SU-DHL-6 (cell line): Measurements from ENCODE around the gene MUC20.
"Not testable (repeated sequence)": the region's sequence is repeated elsewhere in the genome, so short reads cannot be mapped to it uniquely, and the experiment has no call there.

Experiments
- H2AFZ ChIP-seq: fragments of 200-600 bp; sonication (generic); 2 replicates; pipeline ENCODE4 v1.6.1; 2014; ENCODE audit warnings: low read depth, mild to moderate bottlenecking, moderate library complexity, mixed read lengths, antibody characterized with exemption, low read length; ENCODE audit not compliant: severe bottlenecking
- H3F3A ChIP-seq: fragments of 200-600 bp; shearing (Covaris generic); 2 replicates; pipeline ENCODE4 v1.6.0; 2016; ENCODE audit warnings: antibody characterized with exemption, mild to moderate bottlenecking; ENCODE audit not compliant: insufficient read depth
- H3K27ac ChIP-seq: fragments of 200-600 bp; sonication (generic); 2 replicates; pipeline ENCODE4 v1.5.1; 2016; ENCODE audit warnings: low read depth, mild to moderate bottlenecking, low read length, moderate library complexity, mixed read lengths
- H3K27me3 ChIP-seq: fragments of 200-600 bp; sonication (generic), shearing (Covaris generic); 2 replicates; pipeline ENCODE4 v1.6.0; 2014; ENCODE audit warnings: mild to moderate bottlenecking, low read length
- H3K36me3 ChIP-seq: fragments of 200-600 bp; sonication (generic); 2 replicates; pipeline ENCODE4 v1.6.1; 2014; ENCODE audit warnings: mild to moderate bottlenecking, low read length, mixed read lengths
- H3K4me2 ChIP-seq: fragments of 300-600, 200-600 bp; shearing (Covaris generic), sonication (generic); 2 replicates; pipeline ENCODE4 v1.6.0; 2014; ENCODE audit warnings: low read length, low read depth, mild to moderate bottlenecking; ENCODE audit not compliant: poor library complexity, severe bottlenecking
- H3K4me3 ChIP-seq: fragments of 200-600 bp; sonication (generic); 2 replicates; pipeline ENCODE4 v1.5.1; 2014; ENCODE audit warnings: antibody characterized with exemption, low read length, mild to moderate bottlenecking, mixed read lengths; ENCODE audit not compliant: insufficient read depth, poor library complexity, severe bottlenecking
- H3K79me2 ChIP-seq: fragments of 200-600 bp; sonication (generic); 2 replicates; pipeline ENCODE4 v1.6.1; 2014; ENCODE audit warnings: mild to moderate bottlenecking, low read length, moderate library complexity; ENCODE audit not compliant: insufficient read depth
- H3K9ac ChIP-seq: fragments of 200-600 bp; sonication (generic); 2 replicates; pipeline ENCODE4 v1.7.0; 2014; ENCODE audit warnings: mild to moderate bottlenecking, low read length
- H3K9me2 ChIP-seq: fragments of 200-600 bp; sonication (generic); replicated peaks from 2 replicates; pipeline ENCODE4 v1.6.1; 2014; ENCODE audit warnings: low read length; ENCODE audit not compliant: insufficient read depth
- H3K9me3 ChIP-seq: fragments of 200-600 bp; sonication (generic); 2 replicates; pipeline ENCODE4 v1.6.1; 2014; ENCODE audit warnings: low read length, mixed read lengths; ENCODE audit not compliant: insufficient read depth
- H4K20me1 ChIP-seq: fragments of 200-600 bp; sonication (generic); 2 replicates; pipeline ENCODE4 v1.6.1; 2014; ENCODE audit warnings: low read depth, mild to moderate bottlenecking, antibody characterized with exemption, low read length, moderate library complexity, mixed read lengths

MUC20 gene

DNA sequence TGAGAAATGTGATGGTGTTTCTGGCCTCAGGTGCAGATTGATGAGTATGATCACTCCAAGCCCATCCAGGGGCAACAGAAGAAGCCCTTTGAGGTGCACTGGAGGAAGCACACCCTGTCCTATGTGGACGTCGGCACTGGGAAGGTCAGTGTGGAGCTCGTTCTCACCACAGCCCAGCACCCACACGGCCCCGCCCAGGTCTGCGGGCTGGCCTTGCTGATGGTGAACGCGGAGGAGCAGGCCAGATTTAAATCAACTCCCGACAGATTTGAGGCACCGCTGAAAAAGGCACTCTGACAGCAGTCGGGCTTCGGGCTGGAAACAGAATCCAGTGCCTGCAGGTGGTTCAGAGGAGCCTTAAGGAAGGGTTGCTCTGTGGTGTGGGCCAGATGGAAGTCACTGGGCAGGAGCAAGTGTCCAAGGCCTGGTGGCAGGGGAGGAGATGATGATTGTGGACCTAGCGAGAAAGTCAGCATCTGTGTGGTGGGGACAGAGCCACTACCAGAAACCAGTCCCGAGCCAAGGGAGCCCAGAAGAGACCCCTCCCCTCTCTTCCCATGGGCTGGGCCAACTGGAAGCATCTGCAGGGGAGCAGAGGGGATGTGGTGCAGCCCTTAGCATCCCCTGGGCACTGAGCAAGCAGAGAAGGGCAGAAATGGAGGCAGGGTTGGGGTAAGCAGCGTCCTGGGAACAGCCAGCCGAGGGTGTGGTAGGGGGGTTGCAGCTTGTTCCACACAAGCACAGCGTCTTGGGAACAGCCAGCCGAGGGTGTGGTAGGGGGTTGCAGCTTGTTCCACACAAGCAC lies 36.9 kb upstream of the MUC20 start:
- not testable (repeated sequence) for H3K9ac ChIP-seq, H3K36me3 ChIP-seq, H3K79me2 ChIP-seq, H3F3A ChIP-seq, H3K9me2 ChIP-seq, H3K27me3 ChIP-seq, H2AFZ ChIP-seq, H3K4me2 ChIP-seq, H4K20me1 ChIP-seq, H3K9me3 ChIP-seq, H3K4me3 ChIP-seq, H3K27ac ChIP-seq

GRCh38 chr3:195684527-195685257 lies 36.1 kb upstream of the MUC20 start:
- H3K4me2 ChIP-seq, H2AFZ ChIP-seq, H3K36me3 ChIP-seq: not testable (repeated sequence)

DNA sequence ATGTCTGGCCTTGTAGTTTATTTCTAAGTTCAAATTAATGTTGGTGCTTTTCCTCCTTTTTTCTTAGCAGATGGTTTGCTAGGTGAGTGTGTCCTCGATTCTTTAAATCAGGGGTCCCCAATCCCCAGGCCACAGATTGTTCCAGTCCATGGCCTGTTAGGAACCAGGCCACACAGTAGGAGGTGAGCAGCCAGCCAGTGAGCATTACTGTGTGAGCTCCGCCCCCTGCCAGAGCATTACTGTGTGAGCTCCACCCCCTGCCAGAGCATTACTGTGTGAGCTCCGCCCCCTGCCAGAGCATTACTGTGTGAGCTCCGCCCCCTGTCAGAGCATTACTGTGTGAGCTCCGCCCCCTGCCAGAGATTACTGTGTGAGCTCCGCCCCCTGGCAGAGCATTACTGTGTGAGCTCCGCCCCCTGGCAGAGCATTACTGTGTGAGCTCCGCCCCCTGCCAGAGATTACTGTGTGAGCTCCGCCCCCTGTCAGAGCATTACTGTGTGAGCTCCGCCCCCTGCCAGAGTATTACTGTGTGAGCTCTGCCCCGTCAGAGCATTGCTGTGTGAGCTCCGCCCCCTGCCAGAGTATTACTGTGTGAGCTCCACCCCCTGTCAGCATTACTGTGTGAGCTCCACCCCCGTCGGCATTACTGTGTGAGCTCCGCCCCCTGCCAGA lies 34.1 kb upstream of the MUC20 start:
- not testable (repeated sequence) for H3K79me2 ChIP-seq, H3K36me3 ChIP-seq, H3K27me3 ChIP-seq, H3K9ac ChIP-seq, H3K9me2 ChIP-seq, H2AFZ ChIP-seq, H3K27ac ChIP-seq, H3F3A ChIP-seq, H3K4me3 ChIP-seq, H3K9me3 ChIP-seq, H3K4me2 ChIP-seq, H4K20me1 ChIP-seq

More at GRCh38 chr3:195684527-195685257, 36.1 kb upstream of the MUC20 start:
- not testable (repeated sequence) for H3K9me2 ChIP-seq, H3K9me3 ChIP-seq, H4K20me1 ChIP-seq, H3K79me2 ChIP-seq, H3F3A ChIP-seq, H3K27ac ChIP-seq, H3K27me3 ChIP-seq, H3K4me3 ChIP-seq, H3K9ac ChIP-seq

GRCh38 chr3:195687209-195687760 lies 33.5 kb upstream of the MUC20 start:
- not testable (repeated sequence) for H3K4me2 ChIP-seq, H3K9ac ChIP-seq, H4K20me1 ChIP-seq, H3K9me3 ChIP-seq, H3K27me3 ChIP-seq, H3F3A ChIP-seq, H2AFZ ChIP-seq, H3K4me3 ChIP-seq, H3K9me2 ChIP-seq, H3K27ac ChIP-seq, H3K79me2 ChIP-seq, H3K36me3 ChIP-seq

- H3K4me3 ChIP-seq, H3K9ac ChIP-seq, H3K9me3 ChIP-seq, H3K36me3 ChIP-seq, H3K4me2 ChIP-seq, H3F3A ChIP-seq, H3K27me3 ChIP-seq, H3K27ac ChIP-seq, H3K79me2 ChIP-seq, H3K9me2 ChIP-seq, H4K20me1 ChIP-seq, H2AFZ ChIP-seq: not testable (repeated sequence)
Measured at GRCh38 chr3:195688471-195689183, 32.2 kb upstream of the MUC20 start.

GRCh38 chr3:195689184-195690070 lies 31.4 kb upstream of the MUC20 start:
- H3K79me2 ChIP-seq, H2AFZ ChIP-seq: not testable (repeated sequence)

More at GRCh38 chr3:195689184-195690070, 31.4 kb upstream of the MUC20 start:
- not testable (repeated sequence) for H3K9ac ChIP-seq, H3K4me2 ChIP-seq, H4K20me1 ChIP-seq, H3K27ac ChIP-seq, H3K9me2 ChIP-seq, H3K27me3 ChIP-seq, H3F3A ChIP-seq, H3K4me3 ChIP-seq, H3K36me3 ChIP-seq, H3K9me3 ChIP-seq
